ENCODE measurements around the gene MIOS.

Gene MIOS

DNA sequence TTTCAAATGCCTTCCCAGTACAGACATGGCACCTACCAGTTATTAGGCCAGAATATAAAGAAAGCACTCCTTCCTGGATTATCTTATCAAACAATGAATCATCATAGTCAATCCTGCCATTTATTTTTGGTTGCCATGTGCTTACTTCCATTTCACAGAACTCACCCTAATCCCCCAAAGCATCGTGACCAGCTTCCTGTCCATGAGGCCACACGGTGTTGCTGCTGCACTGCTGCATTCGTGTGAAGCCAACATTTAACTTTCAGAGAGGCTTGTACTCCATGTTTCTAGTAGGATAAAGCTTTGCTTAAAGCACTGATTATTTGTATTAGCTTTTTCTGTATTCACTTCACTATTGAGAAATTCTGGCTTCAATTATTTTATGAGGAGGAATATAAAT is 45.4 kb upstream of the MIOS start:
- H3K9me3 ChIP-seq (ENCODE audit: insufficient read depth, low read length): no peaks in the 10 kb centered on the region
- H3K4me1 ChIP-seq (ENCODE audit: low read length): no peaks in the 10 kb centered on the region
- no peaks in the 10 kb centered on the region for H3K36me3 ChIP-seq (replicated peaks; ENCODE audit: low read depth, low read length)
- no peak for TF ChIP-seq EZH2phosphoT487 (IDR thresholded peaks at IDR 0.05; ENCODE audit: low read depth)
- no peak for TF ChIP-seq CTCF (IDR thresholded peaks at IDR 0.05; ENCODE audit: low read depth, low read length)
- no peak overlapping the region for H2AFZ ChIP-seq (ENCODE audit: low read depth, low read length)
- H4K20me1 ChIP-seq (ENCODE audit: insufficient read depth, low read length): no peaks in the 10 kb centered on the region
- no peak overlapping the region for H3K4me2 ChIP-seq (ENCODE audit: low read length)
- H3K9ac ChIP-seq (ENCODE audit: low read length): no peak overlapping the region
- no peak overlapping the region for H3K4me3 ChIP-seq (ENCODE audit: low read length)
- H3K79me2 ChIP-seq (ENCODE audit: low read length): no peaks in the 10 kb centered on the region
- H3K27me3 ChIP-seq (ENCODE audit: low read depth, low read length): no peaks in the 10 kb centered on the region
- no peak overlapping the region for H3K27ac ChIP-seq (ENCODE audit: low read length)

DNA sequence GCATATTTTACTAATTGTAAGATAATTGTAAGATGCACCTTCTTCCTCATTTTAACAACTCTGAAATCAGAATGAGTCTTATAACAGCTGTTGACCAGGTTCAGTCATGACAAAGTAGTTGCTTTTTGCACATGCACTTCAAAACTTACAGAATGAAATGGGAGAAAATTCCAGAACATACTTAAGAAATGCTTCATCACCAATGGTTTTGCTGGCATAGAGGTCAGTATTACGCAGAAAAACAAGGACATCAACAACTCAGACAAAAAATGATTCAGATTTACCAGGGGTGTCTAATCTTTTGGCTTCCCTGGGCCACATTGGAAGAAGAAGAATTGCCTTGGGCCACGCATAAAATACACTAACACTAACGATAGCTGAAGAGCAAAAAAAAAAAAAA is 44.3 kb upstream of the MIOS start:
- TF ChIP-seq CTCF (IDR thresholded peaks at IDR 0.05; ENCODE audit: low read depth, low read length): no peak
- no peak for TF ChIP-seq EZH2phosphoT487 (IDR thresholded peaks at IDR 0.05; ENCODE audit: low read depth)
- no peaks in the 10 kb centered on the region for H4K20me1 ChIP-seq (ENCODE audit: insufficient read depth, low read length)
- no peaks in the 10 kb centered on the region for H3K36me3 ChIP-seq (replicated peaks; ENCODE audit: low read depth, low read length)
- no peak overlapping the region for H3K4me2 ChIP-seq (ENCODE audit: low read length)
- no peak overlapping the region for H3K9ac ChIP-seq (ENCODE audit: low read length)
- no peak overlapping the region for H3K4me3 ChIP-seq (ENCODE audit: low read length)
- no peaks in the 10 kb centered on the region for H3K9me3 ChIP-seq (ENCODE audit: insufficient read depth, low read length)
- no peak overlapping the region for H3K27ac ChIP-seq (ENCODE audit: low read length)
- H3K79me2 ChIP-seq (ENCODE audit: low read length): no peaks in the 10 kb centered on the region
- no peaks in the 10 kb centered on the region for H3K27me3 ChIP-seq (ENCODE audit: low read depth, low read length)
- no peaks in the 10 kb centered on the region for H3K4me1 ChIP-seq (ENCODE audit: low read length)
- no peak overlapping the region for H2AFZ ChIP-seq (ENCODE audit: low read depth, low read length)

DNA sequence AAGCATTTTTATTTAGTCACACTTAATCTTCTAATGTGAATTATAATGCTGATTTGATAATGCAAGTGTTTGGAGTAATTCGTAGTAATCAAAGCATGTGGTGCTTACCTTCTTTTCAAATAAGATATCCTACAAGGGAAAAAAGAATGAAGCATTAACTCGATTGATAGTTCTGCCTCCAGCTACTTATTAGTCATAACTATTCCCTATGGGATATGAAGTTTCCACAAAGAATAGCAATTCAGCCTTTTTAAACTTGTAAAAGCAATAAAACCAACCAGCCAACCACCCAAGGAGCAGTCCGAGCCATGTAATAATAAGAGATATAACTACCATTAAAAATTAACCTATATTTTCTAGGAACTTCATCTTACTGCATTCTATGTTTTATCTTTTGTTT is 42.6 kb upstream of the MIOS start:
- no peak for TF ChIP-seq EZH2phosphoT487 (IDR thresholded peaks at IDR 0.05; ENCODE audit: low read depth)
- no peak for TF ChIP-seq CTCF (IDR thresholded peaks at IDR 0.05; ENCODE audit: low read depth, low read length)
- Histone ChIP-seq H2AFZ (ENCODE audit: low read depth, low read length) (no peak overlapping the region), H3K9ac (ENCODE audit: low read length) (no peak overlapping the region), H3K27me3 (ENCODE audit: low read depth, low read length) (no peaks in the 10 kb centered on the region), H3K9me3 (ENCODE audit: insufficient read depth, low read length) (no peaks in the 10 kb centered on the region), H4K20me1 (ENCODE audit: insufficient read depth, low read length) (no peaks in the 10 kb centered on the region), H3K27ac (ENCODE audit: low read length) (no peak overlapping the region), H3K4me1 (ENCODE audit: low read length) (no peaks in the 10 kb centered on the region), H3K79me2 (ENCODE audit: low read length) (no peaks in the 10 kb centered on the region), H3K4me3 (ENCODE audit: low read length) (no peak overlapping the region), H3K4me2 (ENCODE audit: low read length) (no peak overlapping the region), H3K36me3 (replicated peaks; ENCODE audit: low read depth, low read length) (no peaks in the 10 kb centered on the region)

GRCh38 chr7:7526006-7526405 is 40.7 kb upstream of the MIOS start:
- Histone ChIP-seq H3K27me3 (ENCODE audit: low read depth, low read length) (no peaks in the 10 kb centered on the region), H3K9me3 (ENCODE audit: insufficient read depth, low read length) (no peaks in the 10 kb centered on the region), H3K9ac (ENCODE audit: low read length) (no peak overlapping the region), H3K27ac (ENCODE audit: low read length) (no peak overlapping the region), H3K36me3 (replicated peaks; ENCODE audit: low read depth, low read length) (no peaks in the 10 kb centered on the region), H3K4me2 (ENCODE audit: low read length) (no peak overlapping the region), H4K20me1 (ENCODE audit: insufficient read depth, low read length) (no peaks in the 10 kb centered on the region), H2AFZ (ENCODE audit: low read depth, low read length) (no peak overlapping the region), H3K4me1 (ENCODE audit: low read length) (no peaks in the 10 kb centered on the region), H3K4me3 (ENCODE audit: low read length) (no peak overlapping the region), H3K79me2 (ENCODE audit: low read length) (no peaks in the 10 kb centered on the region)
- no peak for TF ChIP-seq CTCF (IDR thresholded peaks at IDR 0.05; ENCODE audit: low read depth, low read length)
- TF ChIP-seq EZH2phosphoT487 (IDR thresholded peaks at IDR 0.05; ENCODE audit: low read depth): no peak

All from OCI-LY3 (cell line).